Suppressor macrophage treated with lipopolysaccharide for 1 hour (primary cell): ENCODE results near the gene MCRIP2.

Experiments used
- DNase-seq, 3 donors: peaks; one replicate each; pipeline ENCODE4 v3.0.0-alpha.2; 2020 to 2022

MCRIP2 gene

DNA sequence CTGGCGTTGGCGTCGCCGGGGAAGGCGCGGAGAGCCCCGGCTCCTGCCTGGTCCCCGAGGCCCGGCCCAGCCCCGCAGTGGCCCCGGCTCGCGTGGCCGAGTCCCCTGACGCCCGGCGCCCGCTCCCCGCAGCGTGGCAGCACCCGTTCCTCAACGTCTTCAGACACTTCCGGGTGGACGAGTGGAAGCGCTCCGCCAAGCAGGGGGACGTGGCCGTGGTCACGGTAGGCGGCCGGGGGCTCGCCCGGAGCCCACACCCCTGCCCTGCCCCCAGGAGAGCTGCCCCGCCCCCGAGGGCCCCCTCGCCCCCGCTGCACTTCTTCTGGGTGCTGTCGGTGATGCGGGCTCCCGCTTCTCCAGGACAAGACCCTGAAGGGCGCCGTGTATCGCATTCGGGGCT is 8.0 kb downstream of the MCRIP2 start:
- DNase-seq, result peak; percentile 20 to 48 (median 29)

DNA sequence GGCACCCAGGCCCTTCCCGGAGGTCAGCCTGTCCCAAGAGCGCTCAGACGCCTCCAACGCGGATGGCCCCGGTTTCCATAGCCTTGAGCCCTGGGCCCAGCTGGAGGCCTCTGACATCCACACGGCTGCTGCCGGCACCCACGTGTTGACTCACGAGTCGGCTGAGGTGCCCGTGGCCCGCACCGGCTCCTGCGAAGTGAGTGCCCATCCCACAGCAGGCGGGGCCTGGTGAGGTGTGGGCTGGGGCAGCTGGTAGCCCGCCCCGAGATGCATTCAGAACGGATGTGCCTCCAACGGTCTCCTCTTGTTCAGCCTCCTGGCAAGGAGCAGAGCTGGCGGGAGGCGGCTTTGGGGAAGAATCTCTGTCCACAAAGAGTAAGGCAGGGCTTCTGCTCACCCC is 10.2 kb downstream of the MCRIP2 start:
- DNase-seq, result no peak

DNA sequence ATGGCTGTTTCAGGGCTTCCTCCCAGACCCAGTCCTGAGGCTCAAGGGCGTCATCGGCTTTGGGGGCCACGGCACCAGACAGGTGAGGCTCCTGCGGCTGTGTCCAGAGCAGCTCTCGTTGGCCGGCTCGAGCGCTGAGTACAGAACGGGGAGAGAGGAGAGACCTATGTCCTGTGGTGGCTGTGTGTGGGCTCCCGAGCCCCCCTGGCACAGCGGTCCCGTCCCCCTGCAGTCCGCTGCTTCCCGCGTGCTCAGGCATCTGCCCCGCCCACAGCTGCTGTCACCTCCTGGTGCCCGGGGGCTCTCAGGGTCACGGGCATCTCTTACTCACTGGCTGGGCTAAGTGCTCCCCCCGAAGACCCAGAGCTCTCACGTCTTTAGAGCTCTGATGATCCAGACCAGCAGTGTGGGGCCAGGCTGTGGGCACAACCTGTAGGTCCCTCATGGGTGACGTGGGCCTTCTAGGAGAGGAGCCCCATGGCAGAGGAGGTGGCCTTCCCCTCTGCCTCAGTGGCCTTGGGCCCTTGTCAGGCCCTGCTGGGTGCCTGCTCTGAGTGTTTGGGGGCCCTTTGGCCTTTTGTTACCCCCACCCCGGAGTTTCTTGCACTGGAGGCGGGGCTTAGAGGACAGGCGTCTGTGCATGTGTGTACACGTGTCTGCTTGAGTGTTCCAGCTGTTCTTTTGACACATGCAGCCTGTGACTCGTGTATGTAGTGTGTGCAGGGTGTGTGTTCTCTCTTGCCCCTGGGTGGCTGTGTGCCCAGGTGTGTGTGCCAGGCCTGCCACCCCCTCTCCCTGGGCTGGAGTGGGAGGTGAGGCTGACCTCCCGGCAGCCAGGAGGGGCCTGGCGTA is 11.1 kb downstream of the MCRIP2 start:
- no peak for DNase-seq

- DNase-seq, result no peak
Measured at GRCh38 chr16:654034-654433, 12.4 kb downstream of the MCRIP2 start.

- no peak for DNase-seq
Measured at GRCh38 chr16:657487-657886, 15.9 kb downstream of the MCRIP2 start.

DNA sequence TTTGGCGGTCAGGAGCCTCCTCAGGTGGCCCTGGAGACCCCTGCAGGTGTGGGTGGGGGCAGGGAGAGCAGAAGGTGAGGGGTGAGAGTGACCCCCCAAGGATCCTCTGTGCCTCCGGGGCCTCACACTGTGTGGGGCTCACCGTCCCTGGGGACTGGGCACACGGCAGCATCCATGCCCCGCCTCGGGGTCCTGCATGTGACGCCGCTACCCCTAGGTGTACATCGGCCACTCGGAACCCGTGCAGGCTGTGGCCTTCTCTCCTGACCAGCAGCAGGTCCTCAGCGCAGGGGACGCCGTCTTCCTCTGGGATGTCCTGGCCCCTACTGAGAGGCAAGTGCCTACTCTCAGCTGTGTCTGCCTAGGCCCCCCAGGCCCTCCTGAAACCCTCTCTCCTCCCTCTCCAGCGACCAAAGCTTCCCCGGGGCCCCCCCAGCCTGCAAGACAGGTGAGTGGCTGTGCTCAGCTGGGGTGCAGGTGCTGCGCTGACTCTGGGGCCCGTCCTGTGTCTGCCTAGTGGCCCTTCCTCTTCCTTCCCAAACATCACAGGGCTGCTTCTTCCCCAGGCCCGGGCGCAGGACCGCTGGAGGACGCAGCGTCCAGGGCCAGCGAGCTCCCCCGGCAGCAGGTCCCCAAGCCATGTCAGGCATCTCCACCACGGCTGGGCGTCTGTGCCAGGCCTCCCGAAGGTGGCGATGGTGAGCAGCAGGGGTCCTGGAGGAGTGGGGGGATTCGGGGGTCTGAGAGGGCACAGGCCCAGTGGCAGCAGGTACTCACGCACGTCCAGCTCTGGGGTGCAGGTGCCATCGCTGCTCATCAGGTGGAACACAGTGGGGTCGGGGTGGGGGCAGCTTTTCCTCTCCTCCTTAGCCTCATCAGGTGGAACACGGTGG is 17.3 kb downstream of the MCRIP2 start:
- DNase-seq, result no peak

GRCh38 chr16:659618-660017 is 18.0 kb downstream of the MCRIP2 start:
- no peak for DNase-seq

DNA sequence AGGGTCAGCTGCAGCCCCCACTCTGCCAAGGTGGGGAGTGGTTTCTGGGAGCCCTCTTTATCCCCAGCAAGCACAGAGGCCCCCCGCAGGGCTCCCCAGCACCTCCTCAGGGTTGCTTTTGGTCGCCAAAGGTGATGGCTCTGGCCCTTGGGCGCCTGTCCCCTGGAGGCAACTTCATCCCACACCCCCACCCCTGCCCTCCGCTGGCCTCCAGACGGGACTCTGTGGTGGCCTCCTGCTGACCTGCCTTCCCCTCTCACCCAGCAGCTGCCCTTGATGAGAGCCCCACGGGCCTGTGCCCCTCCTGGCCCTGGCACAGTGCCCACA is 18.5 kb downstream of the MCRIP2 start:
- DNase-seq, result no peak

DNA sequence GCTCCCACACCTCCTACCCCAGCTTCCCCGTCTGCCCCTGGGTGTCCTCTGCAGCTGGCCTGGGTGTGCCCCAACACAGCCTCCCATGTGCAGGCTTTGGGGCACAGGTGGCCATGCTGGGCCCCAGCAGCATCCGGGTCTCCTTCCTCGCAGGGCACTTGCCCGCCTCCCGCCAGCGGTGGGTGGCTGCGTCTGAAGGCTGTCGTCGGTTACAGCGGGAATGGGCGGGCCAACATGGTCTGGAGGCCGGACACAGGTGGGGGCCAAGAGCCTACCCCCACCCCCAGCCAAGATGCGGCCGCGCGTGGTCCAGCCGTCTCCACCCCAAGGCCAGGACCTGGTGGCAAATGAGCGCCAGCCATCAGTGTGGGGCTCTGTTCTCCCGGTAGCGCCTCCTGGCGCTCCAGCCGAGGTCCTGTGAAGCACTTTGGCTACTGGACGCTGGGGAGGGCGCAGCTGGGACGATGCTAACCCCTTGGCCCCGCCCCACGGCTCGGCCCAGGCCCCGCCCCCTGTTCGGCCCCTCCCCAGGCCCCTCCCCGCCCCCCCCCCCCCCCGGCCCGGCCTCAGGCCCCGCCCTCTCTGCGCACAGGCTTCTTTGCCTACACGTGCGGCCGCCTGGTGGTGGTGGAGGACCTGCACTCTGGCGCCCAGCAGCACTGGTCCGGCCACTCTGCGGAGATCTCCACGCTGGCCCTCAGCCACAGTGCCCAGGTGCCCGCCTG is 19.0 kb downstream of the MCRIP2 start:
- DNase-seq, result peak; percentile 92 to 97 (median 96)

- DNase-seq, result no peak
Measured at GRCh38 chr16:661184-661821, 19.7 kb downstream of the MCRIP2 start.

- DNase-seq, result no peak
Measured at GRCh38 chr16:662095-662494, 20.5 kb downstream of the MCRIP2 start.

- DNase-seq, result no peak
Measured at GRCh38 chr16:662597-662996, 21.0 kb downstream of the MCRIP2 start.

DNA sequence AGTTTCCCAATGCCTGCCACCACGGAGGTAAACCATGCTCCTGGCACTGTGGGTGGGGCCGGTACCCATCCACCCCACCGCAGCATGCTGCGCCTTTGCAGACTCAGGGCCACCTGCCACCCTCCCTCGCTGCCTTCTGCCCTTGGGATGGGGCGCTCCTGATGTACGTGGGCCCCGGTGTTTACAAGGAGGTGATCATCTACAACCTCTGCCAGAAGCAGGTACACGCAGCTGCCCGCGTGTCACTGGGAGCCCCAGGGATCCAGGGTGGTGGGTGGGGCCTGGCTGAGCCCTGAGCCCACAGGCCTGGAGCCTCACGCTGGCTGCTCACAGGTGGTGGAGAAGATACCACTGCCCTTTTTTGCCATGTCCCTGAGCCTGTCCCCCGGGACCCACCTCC is 24.9 kb downstream of the MCRIP2 start:
- no peak for DNase-seq

DNA sequence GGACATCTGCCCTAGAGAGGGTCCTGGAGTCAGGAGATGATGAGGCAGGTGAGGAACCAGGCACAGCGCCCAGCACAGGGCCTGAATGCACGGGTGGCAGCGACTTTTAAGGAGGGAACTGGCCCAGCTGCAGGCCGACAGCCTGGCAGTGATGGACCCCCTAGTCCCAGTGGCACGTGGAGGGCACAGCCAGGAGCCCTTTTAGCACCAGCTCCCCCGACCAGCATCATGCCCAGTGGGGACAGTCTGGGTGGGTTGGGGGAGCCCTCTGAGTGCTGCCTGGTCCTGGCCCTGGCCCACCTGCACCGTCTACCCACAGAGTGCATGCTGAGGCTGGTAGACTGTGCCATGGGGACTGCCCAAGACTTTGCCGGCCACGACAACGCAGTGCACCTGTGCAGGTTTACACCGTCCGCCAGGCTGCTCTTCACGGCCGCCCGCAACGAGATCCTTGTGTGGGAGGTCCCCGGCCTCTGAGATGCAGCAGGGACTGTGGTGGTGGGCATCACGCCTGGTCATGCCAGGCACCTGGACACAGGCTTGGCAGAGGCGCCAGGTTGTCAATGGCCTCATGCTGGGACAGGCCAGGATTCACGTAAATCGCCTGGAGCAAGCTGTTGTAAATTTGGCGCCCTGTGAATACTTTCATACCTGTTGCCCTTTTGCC is 25.6 kb downstream of the MCRIP2 start:
- DNase-seq, result no peak

DNA sequence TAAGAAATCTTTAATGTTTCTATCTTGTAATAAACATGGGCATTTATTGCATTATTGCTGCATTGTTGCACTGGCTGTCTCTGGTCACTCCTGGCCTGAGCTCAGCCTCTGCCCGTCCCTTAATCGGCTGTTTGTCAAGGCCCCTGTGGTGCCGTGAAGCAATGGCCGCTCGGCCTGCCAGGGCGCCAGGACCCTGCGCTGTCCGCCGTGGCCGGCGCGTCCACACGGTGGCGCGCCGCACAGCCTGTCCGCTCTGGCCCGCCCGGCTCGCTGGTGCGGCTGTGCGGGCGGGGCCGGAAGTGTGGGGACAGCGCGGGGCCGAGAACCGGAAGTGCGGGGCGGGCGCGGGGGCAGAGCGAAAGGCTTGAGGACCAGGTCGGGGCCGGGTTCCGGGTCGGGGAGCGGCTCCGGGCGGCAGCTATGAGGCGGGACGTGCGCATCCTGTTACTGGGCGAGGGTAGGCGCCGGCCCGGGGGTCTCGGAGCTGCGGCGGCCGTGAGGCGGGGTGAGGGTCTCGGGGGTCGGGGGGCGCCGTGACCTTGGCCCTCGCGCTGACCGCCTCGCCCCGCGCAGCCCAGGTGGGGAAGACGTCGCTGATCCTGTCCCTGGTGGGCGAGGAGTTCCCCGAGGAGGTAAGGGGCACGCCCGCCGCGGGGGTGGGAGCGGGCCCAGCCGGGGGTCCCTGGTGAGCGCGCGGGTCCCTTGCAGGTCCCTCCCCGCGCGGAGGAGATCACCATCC is 26.3 kb downstream of the MCRIP2 start, which contains the start of gene RHOT2:
RHOT2 (plus strand) TSS at position 353 of the 739 bp plus-strand sequence; CDS start at position 421, 68 bp downstream.
- peak; percentile 96 to 99 (median 99) for DNase-seq

GRCh38 chr16:668519-669171 is 27.0 kb downstream of the MCRIP2 start:
- peak in 2 of 3 donors; percentile 5 to 33 for DNase-seq

DNA sequence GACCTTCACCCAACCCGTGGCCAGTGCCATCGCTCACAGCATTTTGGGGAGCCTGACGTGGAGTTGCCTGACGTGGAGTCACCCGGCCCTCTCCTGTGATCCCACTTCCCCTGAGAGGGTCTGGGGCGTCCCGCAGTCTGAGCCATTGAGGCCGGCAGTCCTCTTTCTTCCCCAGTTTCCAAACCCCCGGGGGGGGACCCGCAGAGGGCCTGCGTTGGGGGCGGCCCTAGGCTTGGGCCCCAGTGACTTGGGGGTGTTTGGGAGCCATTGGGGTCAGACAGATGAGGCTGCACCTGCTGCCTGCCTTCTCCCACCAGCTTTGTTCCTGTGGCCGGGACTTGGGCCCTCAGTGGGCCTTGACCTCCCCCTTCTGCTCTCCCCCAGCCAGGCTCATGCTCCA is 28.0 kb downstream of the MCRIP2 start:
- DNase-seq, result no peak

- no peak for DNase-seq
Measured at GRCh38 chr16:670485-671352, 29.1 kb downstream of the MCRIP2 start.

DNA sequence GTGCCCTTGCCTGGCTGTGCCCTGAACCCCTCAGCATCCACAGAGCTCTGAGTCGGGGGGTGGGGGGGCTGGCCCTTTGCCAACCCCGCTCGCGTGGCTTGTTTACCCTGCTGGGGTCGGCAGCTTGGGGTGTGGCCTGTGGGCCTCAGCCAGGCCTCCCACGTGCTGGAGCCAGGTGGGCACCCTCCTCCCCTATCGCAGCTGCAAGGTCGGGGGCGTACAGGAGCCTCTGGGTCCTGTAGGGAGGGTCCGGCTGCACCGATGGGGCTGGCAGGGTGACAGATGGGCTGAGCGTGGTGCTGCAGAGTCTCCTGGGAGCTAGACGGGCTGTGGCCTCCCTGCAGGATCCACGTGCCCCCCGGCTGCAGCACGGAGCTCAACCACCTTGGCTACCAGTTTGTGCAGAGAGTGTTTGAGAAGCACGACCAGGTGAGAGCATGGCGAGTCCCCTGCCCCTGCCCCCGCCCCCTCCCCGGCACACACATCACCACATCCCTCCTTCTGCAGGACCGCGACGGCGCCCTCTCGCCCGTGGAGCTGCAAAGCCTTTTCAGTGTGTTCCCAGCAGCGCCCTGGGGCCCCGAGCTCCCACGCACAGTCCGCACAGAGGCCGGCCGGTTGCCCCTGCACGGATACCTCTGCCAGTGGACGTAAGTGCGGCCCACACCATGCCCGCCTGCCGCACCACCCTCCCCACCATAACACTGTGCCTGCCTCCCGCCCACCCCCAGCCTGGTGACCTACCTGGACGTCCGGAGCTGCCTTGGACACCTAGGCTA is 29.9 kb downstream of the MCRIP2 start:
- no peak for DNase-seq
